DOHH2 (cell line): ENCODE measurements around the gene SDE2.

Experiments used
- H3F3A ChIP-seq: fragments of 200-600 bp; sonication (generic), shearing (Covaris generic); 2 replicates; pipeline ENCODE4 v1.6.0; 2016; ENCODE audit warnings: antibody characterized with exemption, mild to moderate bottlenecking; ENCODE audit not compliant: control insufficient read depth, insufficient read depth
- H3K27ac ChIP-seq: fragments of 200-600 bp; sonication (generic); 2 replicates; pipeline ENCODE4 v1.5.1; 2014; ENCODE audit warnings: low read depth, mild to moderate bottlenecking, low read length, moderate library complexity
- H3K27me3 ChIP-seq: fragments of 200-600 bp; sonication (generic); 2 replicates; pipeline ENCODE4 v1.6.1; 2014; ENCODE audit warnings: mild to moderate bottlenecking, low read length, mixed read lengths; ENCODE audit not compliant: control insufficient read depth
- H3K36me3 ChIP-seq: fragments of 200-600 bp; sonication (generic); 2 replicates; pipeline ENCODE4 v1.6.1; 2014; ENCODE audit warnings: mild to moderate bottlenecking, low read length, moderate library complexity, mixed read lengths; ENCODE audit not compliant: control insufficient read depth
- H3K4me1 ChIP-seq: fragments of 200-600 bp; sonication (generic); 2 replicates; pipeline ENCODE4 v1.6.1; 2014; ENCODE audit warnings: mild to moderate bottlenecking, low read length, mixed read lengths; ENCODE audit not compliant: control insufficient read depth
- H3K4me2 ChIP-seq: fragments of 200-600 bp; sonication (generic); 2 replicates; pipeline ENCODE4 v1.6.0; 2014; ENCODE audit warnings: mild to moderate bottlenecking, low read length, moderate library complexity
- H3K4me3 ChIP-seq: fragments of 200-600 bp; sonication (generic); 2 replicates; pipeline ENCODE4 v1.5.1; 2014; ENCODE audit warnings: mild to moderate bottlenecking, low read length, mixed read lengths
- H3K79me2 ChIP-seq: fragments of 200-600 bp; sonication (generic); 2 replicates; pipeline ENCODE4 v1.6.1; 2014; ENCODE audit warnings: mild to moderate bottlenecking, low read length, mixed read lengths; ENCODE audit not compliant: control insufficient read depth
- H3K9me2 ChIP-seq: fragments of 200-600 bp; sonication (generic); replicated peaks from 2 replicates; pipeline ENCODE4 v1.6.1; 2014; ENCODE audit warnings: mild to moderate bottlenecking, low read length, mixed read lengths; ENCODE audit not compliant: control insufficient read depth
- H3K9me3 ChIP-seq: fragments of 200-600 bp; sonication (generic); 2 replicates; pipeline ENCODE4 v1.6.1; 2014; ENCODE audit warnings: antibody characterized with exemption, low read length, mixed read lengths; ENCODE audit not compliant: control insufficient read depth, insufficient read depth
- H4K20me1 ChIP-seq: fragments of 200-600 bp; sonication (generic); 2 replicates; pipeline ENCODE4 v1.6.0; 2014; ENCODE audit warnings: low read depth, mild to moderate bottlenecking, antibody characterized with exemption, low read length, moderate library complexity; ENCODE audit not compliant: control insufficient read depth, insufficient read depth
- CTCF ChIP-seq: fragments of 200-600 bp; sonication (generic); IDR thresholded peaks from one replicate; pipeline ENCODE4 v1.5.1; 2014; ENCODE audit warnings: antibody characterized with exemption, mild to moderate bottlenecking, low read depth, low read length; ENCODE audit not compliant: poor library complexity, severe bottlenecking
- EZH2phosphoT487 ChIP-seq: fragments of 200-600 bp; sonication (generic); IDR thresholded peaks from 2 replicates; pipeline ENCODE4 v1.6.1; 2017; ENCODE audit warnings: borderline replicate concordance, mild to moderate bottlenecking, antibody characterized with exemption, low read length, moderate library complexity, mixed read lengths

Gene SDE2

GRCh38 chr1:225933072-225933471 lies 66.1 kb downstream of the SDE2 start:
- Histone ChIP-seq H3K27ac (no peak overlapping the region), H4K20me1 (no peaks in the 10 kb centered on the region), H3K4me1 (peaks cover 8% of the 10 kb centered on the region), H3K9me3 (no peaks in the 10 kb centered on the region), H3K36me3 (no peaks in the 10 kb centered on the region), H3K9me2 (no peaks in the 10 kb centered on the region), H3K4me3 (no peak overlapping the region), H3K4me2 (no peak overlapping the region), H3K27me3 (no peaks in the 10 kb centered on the region), H3K79me2 (no peaks in the 10 kb centered on the region), H3F3A (no peaks in the 10 kb centered on the region)
- TF ChIP-seq EZH2phosphoT487 (no peak), CTCF (no peak)
